CD4-positive, alpha-beta T cell treated with Interleukin-4 for 1 hour (primary cell): ENCODE results near the gene NPTN.

Experiments
- DNase-seq, 2 donors: peaks; one replicate each; pipeline ENCODE4 v3.0.0-alpha.2; 2020 to 2022

NPTN gene

GRCh38 chr15:73631915-73632669 is 1.1 kb downstream of the NPTN start:
- DNase-seq = no peak

- DNase-seq = no peak
Observed at GRCh38 chr15:73630921-73631362, 2.2 kb downstream of the NPTN start.

GRCh38 chr15:73629798-73630429 is 3.3 kb downstream of the NPTN start:
- DNase-seq = no peak

DNA sequence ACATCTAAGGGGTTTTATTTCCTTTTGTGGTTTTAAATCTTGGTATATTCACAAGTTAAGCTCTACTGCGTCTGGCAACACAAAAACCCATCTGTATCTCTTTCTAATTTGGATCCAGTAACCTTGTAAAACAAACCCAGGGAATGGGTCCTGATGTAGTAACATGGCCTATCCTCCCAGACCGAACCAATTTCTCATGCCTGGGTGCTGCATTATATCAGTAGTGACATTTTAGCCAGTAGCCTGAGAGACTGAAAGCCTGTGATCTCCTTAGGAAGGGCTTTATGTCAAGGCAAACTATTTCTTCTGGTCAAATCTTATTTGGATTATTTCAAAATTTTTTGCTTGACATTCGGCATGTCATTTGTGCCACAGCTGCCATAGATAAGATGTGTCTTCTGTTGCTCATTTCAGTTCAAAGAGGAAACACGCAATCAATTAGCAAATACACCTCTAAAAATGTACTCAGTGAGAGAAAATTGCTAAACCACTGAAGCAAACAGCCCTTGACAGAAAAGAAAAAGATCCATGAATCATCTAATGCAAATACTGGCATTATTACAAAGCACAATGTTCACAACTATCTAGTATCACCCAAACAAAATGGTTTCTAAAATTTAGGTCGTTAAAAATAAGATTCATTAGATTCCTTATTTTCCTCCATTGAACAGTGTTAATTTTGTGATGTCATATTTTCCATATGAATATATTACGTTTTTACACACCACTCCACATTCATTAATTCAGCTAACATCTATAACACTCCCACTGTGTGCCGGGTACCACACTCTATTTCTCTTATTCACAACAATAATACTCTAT is 4.0 kb downstream of the NPTN start:
- DNase-seq = no peak

DNA sequence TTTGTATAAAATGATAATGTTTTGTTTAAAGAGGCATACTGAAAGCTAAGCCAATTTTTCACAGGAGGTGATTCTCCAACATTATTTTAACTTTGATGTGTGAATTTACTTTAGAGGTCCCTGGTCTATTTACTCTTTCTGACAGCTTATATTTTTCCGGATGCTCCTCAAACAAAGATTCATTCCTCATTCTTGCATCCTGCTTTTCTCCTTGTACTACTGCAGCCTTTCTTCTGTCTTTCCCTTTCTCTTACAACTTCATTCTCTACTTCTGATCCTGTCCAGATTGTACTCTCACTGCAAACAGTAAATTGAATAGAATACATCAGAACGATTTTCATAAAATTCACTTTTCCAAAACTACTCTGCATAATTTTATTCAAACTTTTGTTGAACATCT is 5.1 kb downstream of the NPTN start:
- no peak for DNase-seq

DNA sequence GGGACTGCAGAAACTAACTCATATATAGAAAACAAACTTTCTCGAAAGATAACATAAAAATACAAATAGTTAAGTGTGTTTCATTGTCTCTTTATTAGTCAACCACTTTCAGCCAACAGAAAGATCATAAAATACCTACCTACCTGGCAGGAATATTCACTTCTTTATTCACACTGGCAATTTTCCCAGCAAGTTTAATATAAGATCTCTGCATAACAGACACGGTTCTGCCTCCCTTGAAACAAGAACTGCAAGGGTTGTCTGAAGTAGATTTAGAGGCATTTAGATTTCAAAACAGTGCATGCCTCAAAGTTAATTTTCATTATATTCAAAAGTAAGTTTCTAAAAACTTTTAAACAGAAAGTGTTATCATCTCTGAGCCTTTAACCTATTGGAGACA is 7.1 kb downstream of the NPTN start:
- no peak for DNase-seq

DNA sequence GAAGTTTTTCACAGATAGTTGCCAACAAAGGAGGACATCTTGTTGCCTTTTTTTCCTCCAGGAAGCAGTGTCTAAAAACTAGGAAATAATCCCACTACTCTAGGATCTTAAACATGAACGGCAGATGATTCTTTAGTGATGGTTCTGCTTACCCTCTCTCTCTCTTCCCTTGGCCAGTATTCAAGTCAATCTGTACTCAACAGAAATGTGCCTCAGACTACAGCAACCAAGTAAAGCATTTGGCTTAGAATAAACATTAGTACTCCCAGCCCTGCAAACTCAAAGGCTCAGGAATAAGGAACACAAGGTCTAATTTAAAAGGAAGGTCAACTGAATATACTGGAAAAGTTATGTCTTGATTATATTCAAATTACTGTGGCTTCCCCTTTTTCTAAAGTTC is 8.7 kb downstream of the NPTN start:
- no peak for DNase-seq

GRCh38 chr15:73621286-73621826 is 11.8 kb downstream of the NPTN start:
- no peak for DNase-seq

GRCh38 chr15:73620078-73620477 is 13.1 kb downstream of the NPTN start:
- DNase-seq = no peak

DNA sequence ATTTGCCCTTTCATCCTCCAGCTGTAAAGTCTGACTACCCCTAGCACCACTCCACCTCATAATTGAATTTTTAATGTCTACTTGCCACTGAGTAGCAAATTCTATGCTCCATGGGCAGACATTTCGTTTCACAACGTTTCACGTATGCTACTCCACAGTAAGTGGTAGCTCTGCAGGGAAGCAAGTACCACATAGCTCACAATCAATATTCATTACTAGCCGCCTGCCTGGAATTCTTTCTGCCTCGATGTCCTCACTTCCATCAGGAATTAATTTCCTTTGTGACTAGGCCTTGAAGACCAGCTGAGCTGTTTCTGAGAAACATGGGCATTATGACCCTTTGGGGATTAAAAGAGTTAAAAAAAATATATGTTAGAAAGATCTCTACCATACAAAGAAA is 15.3 kb downstream of the NPTN start:
- DNase-seq = no peak

DNA sequence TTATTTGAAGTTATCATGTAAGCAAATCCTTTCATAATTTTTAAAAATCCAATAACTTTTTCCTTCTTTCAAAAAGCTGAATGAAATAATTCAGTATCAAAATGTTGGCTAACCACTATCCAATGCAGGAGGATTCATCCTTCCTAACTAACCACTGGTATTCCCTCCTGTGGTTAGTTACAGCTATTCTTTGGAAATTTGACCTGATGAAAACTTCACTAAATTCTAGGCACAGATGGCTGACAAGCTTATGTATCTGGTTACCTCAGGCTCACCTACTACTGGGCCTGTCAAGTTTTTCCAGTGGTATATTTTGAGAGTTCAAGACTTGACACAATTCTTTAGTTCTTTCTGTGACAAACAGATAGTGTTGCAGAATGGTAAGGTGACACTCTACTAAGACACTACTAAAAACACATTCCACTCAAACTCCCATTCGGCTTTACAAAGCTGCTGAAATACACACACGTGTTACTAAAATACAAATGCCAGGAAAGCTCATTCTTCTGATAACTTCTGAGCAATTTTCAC is 15.8 kb downstream of the NPTN start:
- no peak for DNase-seq

- no peak for DNase-seq
Observed at GRCh38 chr15:73608941-73609340, 24.2 kb downstream of the NPTN start.

DNA sequence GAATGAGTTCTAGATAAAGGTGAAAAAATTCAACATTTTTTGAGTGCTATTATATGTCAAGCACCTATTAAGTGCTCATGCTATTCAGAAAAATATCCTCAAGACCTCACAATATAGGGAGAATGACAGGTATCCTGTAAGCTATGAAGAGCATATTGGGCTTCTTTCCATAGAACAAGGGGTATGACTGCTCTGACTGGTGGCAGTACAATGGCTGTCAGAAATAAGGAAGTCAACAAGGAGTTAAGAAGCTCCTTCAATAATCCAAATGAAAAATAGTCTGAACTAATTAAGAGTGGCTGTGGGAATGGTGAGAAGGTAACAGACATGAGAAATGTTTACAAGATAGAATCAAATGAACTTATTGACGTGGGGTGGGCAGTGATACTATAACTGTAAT is 24.7 kb downstream of the NPTN start:
- no peak for DNase-seq

DNA sequence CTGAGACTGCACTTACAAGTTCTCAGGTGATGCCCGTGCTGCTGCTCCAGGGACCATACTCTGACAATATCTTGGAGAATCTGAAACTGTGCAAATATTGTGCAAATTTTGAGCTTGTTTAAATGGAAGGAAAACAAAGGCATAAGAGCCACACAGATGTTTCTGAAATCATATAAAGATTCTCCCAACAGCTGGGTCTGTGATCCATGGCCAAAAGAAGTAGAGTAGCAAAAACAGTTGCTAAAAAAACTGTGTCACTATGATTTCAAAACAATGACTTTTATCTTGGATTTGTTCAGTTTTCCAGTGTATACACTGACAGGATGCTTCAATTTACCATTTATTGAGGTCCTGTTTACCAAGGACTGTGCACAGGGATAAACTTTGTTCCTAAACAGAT is 25.3 kb downstream of the NPTN start:
- no peak for DNase-seq

- DNase-seq = no peak
Observed at GRCh38 chr15:73607405-73607804, 25.8 kb downstream of the NPTN start.

DNA sequence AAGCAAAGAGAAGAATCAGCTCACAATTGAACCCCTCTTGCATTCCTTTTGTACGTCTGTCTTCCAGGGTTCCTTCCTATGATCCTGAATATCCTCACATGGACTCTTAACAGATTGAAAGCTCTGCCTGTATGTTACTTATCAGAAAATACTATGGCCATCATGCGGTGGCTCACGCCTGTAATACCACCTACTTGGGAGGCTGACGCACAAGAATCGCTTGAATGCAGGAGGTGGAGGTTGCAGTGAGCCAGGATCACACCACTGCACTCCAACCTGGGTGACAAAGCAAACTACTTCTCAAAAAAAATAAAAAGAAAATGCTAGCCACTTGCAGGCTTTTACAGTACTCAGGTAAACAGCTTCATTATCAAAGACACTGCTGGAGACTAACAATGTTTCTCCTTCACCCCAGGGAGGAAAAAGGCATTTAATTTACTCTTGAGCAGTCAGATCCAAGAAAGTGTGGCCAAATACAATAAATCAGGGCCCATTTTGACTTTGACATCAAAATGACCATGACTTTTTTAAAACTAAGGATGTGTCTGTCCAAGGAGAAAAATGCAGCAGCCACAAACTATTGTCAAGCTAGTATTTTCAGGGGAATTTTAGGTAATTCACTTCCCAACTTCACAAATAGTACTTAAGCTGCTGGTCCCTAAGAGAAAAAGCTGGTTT is 27.3 kb downstream of the NPTN start:
- no peak for DNase-seq

DNA sequence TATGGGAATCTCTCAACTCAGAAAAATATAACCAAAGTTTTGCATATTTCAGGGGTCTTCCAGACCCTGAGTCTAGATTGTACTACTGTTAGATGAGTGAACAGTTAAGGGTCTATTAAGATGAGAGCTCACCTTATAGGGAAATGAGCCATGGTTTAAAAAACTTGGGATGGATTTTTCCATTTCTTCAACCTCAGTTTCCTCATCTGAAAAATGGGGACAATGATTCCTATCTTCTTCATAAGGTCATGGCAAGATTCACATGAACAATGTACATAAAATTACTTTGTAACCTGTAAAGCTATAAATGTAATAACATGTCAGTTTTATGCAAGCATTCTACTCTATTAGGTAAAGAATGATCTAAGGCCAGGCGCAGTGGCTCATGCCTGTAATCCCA is 28.7 kb downstream of the NPTN start:
- DNase-seq = no peak

GRCh38 chr15:73602992-73603391 is 30.2 kb downstream of the NPTN start:
- DNase-seq = no peak

- no peak for DNase-seq
Observed at GRCh38 chr15:73602446-73602843, 30.7 kb downstream of the NPTN start.

- DNase-seq = no peak
Observed at GRCh38 chr15:73601451-73602445, 31.4 kb downstream of the NPTN start.
